Loucy (cell line): ENCODE results near the gene NUAK2.

Experiments used
- CTCF ChIP-seq: fragments of 200-600 bp; sonication (generic); conservative IDR thresholded peaks from 2 replicates; pipeline ENCODE4 v1.5.1; 2014; ENCODE audit warnings: mild to moderate bottlenecking, antibody characterized with exemption, low read length
- EZH2phosphoT487 ChIP-seq: fragments of 200-600 bp; IDR thresholded peaks from 2 replicates; pipeline ENCODE4 v1.6.1; 2018; ENCODE audit warnings: antibody characterized with exemption, mild to moderate bottlenecking, moderate library complexity, borderline replicate concordance

GRCh38 chr1:205284420-205285144, 37.0 kb downstream of the NUAK2 start:
- TF ChIP-seq CTCF = no peak
- TF ChIP-seq EZH2phosphoT487 = no peak
